NCI-H774 (cell line): Measurements from ENCODE around the gene ZNF573.
A peak's percentile ranks its signal among the peaks of the same experiment; 100 is the strongest.
"Not testable (repeated sequence)": the region's sequence is repeated elsewhere in the genome, so short reads cannot be mapped to it uniquely, and the experiment has no call there.

ENCODE experiments used
- DNase-seq: peaks from one replicate; lab custom pipeline; 2025; lab: John Stamatoyannopoulos, UW

The ZNF573 gene

DNA sequence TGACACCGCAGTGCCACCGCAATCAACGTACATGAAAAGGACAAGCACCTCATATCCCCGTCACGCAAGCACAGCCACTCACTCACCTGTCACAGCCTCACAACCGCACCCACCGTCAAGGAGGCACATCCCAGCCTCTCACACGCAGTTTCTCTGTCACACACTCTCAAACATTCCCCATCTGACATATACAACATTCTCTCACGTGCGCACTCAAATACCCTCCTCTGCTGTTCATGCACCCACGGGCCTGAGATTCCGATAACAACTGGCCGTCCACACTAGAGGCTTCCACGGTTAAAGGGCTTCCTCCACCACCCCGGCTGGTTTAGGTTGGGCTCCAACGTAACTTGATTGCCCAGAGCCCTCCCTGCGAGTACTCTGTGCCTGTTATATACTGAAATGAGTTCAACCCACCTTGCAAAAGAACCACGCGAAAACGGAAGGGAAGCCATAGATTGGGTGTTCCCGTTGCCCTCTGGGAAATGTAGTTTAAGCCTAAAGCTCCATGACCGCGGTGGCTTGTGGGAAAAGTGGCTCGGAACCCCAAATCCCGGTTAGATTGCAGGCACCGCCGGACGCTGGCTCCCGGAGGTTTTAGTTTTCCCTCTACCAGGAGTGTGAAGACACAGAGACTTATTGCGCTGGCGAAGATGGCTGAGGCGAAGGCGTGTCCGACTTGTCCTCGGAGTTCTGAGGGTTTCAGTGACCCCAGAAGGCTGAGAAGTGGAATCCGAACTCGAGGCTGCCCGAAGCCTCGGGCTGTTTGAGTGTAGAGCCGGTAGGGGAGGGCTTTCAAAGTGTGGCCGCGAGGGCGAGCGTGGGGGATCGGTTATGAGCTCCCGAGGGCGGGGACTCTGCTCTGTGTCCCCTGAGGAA is at the start of gene ZNF573:
Gene ZNF573, minus strand, starts transcription at position 460 of the 879 bp plus-strand sequence. CDS start 5,857 bp downstream, outside the sequence.
- DNase-seq = peak; percentile 78

DNA sequence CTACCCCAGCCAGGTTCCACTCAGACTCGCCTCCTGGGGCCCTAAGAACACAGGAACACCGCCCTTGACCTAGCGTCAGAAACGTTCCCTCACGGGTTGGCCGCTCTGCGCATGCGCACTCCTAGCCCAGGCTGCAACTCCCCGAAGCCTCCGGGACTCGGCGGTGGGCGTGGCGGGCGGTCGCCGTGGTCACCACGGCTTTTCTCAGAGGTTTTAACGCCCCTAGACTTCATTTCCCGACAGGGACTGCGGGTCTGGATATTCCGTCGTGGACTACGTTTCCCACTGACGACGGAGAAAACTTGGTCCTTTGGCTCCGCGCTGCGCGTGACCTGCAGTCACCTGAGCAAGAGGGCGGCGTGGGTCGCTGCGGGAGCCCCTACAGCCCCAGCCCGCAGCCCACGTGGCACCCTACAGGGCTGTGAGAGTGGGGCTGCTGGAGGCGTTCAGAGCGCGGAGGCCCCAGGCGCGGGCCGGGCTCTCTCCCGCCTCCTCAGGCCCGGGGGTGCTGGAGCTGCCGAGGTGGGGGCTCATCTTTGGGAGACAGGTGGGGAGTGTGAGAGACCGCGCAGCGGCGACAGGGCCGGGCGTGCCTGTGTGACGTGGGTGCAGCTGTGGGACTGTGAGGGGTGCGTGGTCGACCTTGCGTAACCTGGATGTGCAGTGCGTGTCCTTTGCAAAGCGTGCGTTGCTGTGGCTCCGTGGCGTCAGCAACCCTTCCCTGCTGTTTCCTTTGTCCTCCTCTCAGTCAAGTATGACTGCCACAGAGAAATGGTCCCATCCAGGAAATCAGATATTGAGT is 38.0 kb upstream of the ZNF573 start:
- peak; percentile 7 for DNase-seq

DNA sequence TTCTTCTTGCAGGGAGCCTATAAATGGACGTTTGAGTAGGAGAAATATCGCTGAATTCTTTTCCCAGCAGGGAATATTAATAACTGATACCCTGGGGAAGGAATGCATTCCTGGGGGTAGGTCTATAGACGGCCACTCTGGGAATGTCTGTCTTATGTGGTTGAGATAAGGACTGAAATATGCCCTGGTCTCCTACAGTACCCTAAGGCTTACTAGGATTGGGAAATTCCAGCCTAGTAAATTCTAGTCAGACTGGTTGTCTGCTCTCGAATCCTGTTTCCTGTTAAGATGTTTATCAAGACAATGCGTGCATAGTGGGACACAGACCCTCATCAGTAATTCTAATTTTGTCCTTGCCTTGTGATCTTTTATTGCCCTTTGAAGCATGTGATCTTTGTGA is 36.2 kb upstream of the ZNF573 start:
- DNase-seq = not testable (repeated sequence)

DNA sequence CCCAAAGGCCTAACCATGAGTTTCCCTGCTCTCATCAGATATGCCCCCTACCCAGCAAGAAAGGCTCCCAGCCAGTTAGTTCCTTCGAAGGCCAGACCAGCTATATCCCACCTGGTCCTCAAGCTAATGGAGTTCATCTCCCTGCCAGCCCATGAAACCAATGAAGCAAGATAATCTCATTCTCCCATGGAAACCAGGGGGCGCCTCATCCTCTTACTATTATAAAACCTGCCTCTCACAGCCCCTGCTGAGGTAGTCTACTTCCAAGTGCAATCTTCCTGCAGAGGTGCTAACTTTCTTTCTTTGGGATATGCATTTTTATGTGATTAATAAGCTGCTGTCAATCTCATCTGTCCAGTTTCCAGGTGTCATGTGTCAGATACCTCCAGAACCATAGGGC is 34.0 kb upstream of the ZNF573 start:
- DNase-seq = no peak

DNA sequence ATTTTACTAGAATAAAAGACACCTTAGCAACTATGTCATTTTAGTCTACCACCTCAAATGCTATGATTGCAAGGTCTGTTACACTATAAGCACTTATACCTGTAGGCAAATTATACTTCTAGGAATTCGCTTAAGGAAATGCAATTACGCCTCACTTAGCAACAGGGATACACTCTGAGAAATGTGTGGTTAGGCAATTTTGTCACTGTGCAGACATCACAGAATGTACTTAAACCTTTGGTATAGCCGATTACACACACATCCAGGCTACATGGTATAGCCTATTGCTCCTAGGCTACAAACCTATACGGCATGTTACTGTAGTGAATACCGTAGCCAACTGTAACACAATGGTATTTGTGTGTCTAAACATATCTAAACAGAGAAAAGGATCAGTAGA is 30.0 kb upstream of the ZNF573 start:
- DNase-seq = no peak

DNA sequence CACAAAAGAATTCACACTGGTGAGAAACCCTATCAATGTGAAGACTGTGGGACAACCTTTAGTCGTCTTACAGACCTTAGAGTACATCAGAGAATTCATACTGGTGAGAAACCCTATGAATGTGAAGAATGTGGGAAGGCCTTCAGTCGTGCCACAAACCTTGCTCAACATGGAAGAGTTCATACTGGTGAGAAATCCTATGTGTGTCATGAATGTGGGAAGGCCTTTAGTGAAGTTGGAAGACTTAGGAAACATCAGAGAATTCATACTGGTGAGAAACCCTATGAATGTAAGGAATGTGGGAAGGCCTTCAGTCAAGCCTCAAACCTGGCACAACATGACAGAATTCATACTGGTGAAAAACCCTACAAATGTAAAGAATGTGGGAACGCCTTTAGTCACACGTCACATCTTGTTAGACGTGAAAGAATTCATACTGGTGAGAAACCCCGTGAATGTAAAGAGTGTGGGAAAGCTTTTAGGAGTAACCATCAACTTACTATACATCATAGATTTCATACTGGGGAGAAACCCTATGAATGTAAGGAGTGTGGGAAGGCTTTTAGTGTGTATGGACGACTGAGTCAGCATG is 24.0 kb upstream of the ZNF573 start:
- no peak for DNase-seq

DNA sequence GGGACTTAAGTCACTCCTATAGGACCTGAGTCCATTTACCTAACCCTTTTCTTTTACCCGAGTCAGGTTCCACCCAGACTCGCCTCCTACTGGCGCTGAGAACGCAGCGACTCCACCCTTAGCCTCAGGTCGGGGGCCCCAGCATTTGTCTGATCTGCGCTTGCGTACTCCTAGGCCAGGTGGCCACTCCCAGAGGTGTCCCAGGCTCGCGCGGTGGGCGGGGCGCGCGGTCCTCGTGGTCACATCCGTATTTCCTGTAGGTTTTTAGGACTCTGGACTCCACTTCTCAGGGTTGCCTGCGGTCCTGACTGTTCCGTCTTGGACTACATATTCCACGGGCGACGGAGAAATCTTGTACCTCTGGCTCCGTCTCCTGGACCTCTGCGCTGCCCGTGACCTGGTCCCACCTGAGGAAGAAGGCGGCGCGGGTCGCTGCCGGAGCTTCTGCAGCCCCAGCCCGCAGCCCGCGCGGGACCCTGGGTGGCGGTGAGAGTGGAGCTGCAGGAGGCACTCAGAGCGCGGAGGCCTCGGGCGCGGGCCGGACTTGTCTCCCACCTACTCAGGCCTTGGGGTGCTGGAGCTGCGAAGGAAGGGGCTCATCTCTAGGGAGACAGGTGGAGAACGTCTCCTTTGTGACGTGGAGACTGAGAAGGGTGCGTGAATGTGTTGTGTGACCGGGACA is 11.0 kb upstream of the ZNF573 start:
- no peak for DNase-seq

DNA sequence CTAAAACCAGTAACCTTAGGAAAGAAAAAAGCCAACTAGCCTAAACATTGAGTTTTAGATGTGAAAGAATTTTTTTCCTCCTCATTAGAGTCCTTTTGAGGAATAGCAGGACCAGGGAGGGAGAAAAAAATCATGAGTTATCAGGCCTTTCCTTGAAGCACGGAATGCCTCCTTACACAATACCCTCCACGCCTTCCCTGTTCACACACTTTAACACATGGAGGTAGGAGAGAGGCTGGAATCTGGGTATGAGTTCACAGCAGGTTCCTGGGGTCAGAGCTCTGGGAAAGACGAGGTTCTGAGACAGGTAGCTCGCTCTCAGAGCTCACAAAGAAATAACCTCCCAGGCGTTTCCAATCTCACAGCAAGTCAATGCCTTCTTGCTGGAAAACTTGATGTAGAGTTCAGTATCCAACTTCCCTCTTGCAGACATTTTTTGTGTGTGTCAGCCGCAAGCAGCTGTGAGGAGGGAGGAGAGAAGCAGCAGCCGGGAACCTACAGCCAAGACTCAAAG is 716 bp downstream of the ZNF573 start:
- no peak for DNase-seq

DNA sequence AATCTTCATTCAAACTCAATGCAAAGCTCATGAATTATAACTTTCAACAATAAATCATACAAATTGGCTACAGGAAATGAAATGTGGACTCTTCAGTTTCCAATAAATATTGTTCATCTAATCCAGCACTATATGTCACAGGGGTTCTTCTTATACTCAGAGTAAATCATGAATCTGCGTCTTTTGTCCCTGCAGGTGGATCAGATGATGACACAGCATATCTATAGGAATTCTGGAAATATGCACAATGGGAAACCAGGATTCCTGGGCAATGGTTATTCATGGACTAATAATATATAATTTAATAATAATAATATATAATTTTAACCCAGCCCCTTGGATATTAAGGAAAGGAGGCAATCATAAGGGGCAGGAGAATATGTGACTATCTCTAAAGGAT is 8.4 kb downstream of the ZNF573 start:
- DNase-seq = no peak

DNA sequence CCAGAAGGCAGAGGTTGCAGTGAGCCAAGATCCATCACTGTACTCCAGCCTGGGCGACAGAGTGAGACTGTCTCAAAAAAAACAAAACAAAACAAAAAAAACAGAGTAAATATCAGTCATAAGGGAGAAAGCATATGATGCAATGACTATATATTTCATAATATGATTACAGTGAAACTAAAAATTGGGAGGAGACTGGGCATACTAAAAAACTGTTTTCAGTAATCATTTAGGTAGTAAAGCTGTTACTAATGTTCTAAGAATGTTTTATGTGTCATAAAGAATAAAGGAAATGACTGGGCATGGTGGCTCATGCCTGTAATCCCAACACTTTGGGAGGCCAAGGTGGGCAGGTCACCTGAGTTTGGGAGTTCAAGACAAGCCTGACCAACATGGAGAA is 15.9 kb downstream of the ZNF573 start:
- DNase-seq = no peak

DNA sequence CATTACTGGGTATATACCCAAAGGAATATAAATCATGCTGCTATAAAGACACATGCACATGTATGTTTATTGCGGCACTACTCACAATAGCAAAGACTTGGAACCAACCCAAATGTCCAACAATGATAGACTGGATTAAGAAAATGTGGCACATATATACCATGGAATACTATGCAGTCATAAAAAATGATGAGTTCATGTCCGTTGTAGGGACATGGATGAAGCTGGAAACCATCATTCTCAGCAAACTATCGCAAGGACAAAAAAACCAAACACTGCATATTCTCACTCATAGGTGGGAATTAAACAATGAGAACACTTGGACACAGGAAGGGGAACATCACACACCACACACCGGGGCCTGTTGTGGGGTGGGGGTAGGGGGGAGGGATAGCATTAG is 21.7 kb downstream of the ZNF573 start:
- DNase-seq = not testable (repeated sequence)

DNA sequence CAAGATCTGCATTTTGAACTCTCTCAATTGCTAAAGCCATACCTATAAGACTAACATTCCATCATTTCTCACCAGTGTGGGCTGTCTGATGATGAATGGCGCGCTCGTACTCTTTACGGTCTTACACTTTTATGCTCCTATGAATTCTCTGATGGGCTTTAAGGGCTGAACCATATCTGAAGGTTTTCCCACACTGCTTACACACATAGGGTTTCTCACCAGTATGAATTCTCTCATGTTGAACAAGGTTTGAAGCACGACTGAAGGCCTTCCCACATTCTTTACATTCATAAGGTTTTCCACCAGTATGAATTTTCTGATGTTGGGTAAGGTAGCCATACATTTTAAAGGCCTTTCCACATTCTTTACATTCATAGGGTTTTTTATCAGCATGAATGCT is 41.0 kb downstream of the ZNF573 start:
- no peak for DNase-seq

DNA sequence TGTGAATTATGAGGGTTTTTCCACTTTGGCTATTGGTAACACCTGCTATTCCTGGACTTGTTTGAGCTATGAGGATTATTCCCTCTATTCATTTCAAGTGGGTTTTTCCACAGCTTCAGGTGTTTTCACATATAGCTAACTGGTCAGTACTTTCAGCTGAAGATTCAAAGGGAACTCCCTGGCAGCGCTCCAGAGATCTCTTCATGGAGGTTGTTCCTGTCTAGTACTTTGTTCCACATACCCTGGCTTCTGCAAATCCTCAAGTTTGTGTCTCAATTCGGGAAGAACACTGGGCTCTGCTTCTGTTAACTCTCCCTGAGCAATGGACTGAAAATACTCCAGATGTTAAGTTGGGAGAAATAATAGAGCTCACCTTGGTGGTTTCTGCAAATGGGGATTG is 54.2 kb downstream of the ZNF573 start:
- no peak for DNase-seq

DNA sequence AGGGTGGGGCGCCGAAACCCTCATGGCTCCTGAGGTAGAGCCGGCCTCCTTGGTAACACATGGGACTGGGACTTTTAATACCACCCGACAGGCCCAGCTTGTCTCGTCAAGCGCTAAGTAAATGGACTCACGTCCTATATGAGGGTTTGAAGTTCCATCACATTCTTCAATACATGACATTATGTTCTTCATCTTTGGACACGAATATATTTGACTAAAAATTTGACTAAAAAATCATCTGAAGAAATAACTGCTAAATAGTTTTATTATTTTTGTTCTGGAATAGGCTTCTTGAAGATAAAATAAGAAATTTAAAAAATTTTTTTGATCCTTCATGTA is 59.5 kb downstream of the ZNF573 start:
- DNase-seq = no peak

DNA sequence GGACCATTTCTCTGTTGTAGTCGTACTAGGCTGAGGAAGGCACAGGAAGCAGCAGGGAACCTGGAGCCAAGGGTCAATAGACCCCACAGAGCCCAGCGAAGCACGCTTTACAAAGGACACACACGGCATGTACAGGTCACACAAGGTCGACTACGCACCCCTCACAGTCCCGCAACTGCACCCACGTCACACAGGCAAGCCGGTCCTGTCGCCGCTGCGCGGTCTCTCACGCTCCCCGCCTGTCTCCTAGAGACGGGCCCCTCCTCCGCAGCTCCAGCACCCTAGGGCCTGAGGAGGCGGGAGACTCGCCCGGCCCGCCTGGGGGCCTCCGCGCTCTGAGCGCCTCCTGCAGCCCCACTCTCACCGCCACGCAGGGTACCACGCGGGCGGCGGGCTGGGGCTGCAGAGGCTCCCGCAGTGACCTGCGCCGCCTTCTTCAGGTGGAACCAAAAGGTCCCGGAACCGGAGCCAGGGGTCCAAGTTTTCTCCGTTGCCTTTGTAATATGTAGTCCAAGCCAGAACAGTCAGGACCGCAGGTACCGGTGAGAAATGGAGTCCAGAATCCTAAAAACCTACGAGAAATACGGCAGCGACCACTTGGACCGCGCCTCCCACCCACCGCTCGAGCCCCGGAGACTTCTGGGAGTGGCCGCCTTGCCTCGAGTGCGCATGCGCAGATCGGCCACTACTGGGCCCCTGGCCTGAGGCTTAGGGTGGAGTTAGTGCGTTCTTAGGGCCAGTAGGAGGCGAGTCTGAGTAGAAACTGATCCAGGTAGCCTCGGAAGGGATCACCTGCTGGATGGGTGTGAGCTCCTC is 60.1 kb downstream of the ZNF573 start, which contains the start of gene ZNF607:
Gene ZNF607, minus strand, starts transcription at position 651 of the 816 bp plus-strand sequence. CDS start 8,143 bp downstream, outside the sequence.
- peak; percentile 91 for DNase-seq

DNA sequence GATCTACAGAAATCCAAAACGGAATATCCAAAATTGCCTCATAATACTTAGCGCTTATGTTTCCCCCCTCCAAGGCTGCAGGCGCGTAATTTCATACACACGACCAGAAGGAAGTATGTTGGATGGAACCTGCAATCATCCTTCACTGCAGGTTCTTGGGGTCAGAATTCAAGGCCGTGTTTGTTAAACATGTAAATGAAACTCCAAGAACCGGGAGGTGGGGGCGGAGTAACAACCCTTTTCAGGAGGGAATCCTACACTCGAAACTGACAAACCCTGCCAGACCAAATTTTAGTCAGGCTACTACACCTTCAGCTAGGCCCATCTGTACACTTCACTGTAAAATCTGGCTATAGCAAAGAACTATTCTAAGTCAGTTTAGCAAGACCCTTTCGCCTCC is 61.1 kb downstream of the ZNF573 start:
- DNase-seq = no peak

DNA sequence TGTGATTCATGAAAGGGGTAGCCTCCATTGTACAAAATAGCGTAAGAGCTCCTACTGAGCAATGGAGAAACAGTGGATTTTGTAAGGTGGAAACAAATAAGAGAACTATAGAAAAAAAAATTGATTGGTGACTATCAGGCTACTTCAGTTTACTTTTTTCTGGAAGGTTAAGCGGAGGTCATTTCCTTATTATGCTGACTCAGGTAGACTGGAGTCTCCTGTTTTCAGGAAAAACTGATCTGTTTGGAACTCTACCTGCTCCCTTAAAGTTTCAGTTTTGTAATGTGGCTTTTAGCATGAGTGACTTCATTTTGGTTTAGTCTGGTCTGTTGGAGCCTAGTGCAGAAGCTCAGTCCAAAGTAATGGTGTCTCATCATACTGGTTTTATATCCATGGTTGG is 63.2 kb downstream of the ZNF573 start:
- DNase-seq = no peak

DNA sequence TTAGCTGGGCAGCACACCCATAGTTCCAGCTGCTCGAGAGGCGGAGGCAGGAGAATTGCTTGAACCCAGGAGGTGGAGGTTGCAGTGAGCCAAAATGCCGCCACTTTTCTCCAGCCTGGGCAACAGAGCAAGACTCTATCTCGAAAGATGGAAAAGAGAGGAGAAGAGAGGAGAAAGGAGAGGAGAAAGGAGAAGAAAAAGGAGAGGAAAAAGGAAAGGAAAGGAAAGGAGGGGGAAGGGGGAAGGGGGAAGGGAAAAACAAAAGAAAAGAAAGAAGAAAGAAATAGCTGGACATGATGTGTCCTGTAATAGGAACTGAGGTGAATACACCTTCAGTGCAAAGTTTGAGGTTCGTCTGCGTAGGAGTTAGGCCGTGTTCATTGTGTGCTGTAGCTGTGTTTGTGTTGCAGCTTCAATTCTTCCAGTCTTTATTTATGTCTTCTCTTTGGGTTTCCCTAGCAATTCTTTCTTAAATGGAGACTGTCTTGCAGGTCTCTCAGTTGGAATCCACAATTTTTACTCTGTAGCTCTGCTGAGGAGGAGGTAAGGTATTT is 73.3 kb downstream of the ZNF573 start:
- DNase-seq = no peak

DNA sequence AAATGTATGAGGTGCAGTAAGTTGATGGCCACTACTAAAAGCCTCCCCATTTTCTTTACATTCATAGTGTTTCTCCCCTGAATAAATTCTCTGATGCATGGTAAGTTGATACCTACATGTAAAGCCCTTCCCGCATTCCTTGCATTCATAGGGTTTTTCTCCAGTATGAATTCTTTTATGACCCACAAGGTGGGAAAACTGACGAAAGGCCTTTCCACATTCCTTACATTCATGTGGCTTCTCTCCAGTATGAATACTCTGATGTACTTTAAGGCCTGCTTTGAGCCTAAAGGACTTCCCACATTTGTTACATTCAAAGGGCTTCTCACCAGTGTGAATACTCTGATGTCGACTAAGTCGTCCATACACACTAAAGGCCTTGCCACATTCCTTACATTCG is 80.3 kb downstream of the ZNF573 start:
- no peak for DNase-seq

DNA sequence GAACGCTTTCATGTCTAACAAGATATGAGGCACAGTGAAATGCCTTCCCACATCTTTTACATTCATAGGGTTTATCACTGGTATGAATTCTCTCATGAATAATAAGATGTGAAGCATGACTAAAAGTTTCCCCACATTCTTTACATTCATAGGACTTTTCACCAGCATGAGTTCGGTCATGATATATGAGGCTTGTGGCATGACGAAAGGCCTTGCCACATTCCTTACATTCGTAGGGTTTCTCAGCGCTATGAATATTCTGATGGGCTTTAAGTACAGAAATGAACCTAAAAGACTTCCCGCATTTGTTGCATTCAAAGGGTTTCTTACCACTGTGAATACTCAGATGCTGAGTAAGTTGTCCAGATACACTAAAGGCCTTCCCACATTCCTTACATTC is 81.2 kb downstream of the ZNF573 start:
- DNase-seq = no peak
